Lower leg skin (tissue), 4 donors: ENCODE data around the gene SOX6. TPM values are rescaled to one million over a fixed set of nuclear protein-coding genes. Genes with fewer than 3 reads are reported as not detected.
"Not testable (repeated sequence)": the region's sequence is repeated elsewhere in the genome, so short reads cannot be mapped to it uniquely, and the experiment has no call there.

ENCODE experiments used
- DNase-seq, 2 donors: peaks; one replicate each; pipeline ENCODE4 v3.0.0-alpha.2; 2019; ENCODE audit warnings: low spot score in 2 of 2
- H3K4me3 ChIP-seq: fragments of 200-600 bp; sonication (generic); 2 replicates; pipeline ENCODE4 v1.5.1; 2017; ENCODE audit warnings: mild to moderate bottlenecking, low read depth; ENCODE audit not compliant: poor library complexity, severe bottlenecking
- CTCF ChIP-seq, 3 donors: fragments of 450-650 bp; IDR thresholded peaks; one replicate each; pipeline ENCODE4 v1.5.1; 2016; ENCODE audit warnings: antibody characterized with exemption in 3 of 3, mild to moderate bottlenecking in 3 of 3, moderate library complexity in 2 of 3
- POLR2A ChIP-seq, 2 donors: fragments of 450-650 bp; IDR thresholded peaks; one replicate each; pipeline ENCODE4 v1.6.1; 2016 to 2017; ENCODE audit warnings: antibody characterized with exemption in 2 of 2, mild to moderate bottlenecking in 1 of 2, moderate library complexity in 1 of 2
- WGBS, 2 donors: methylation state at CpG; one replicate each; pipeline ENCODE4 v1.1.5; 2018; 5-methylcytosine and 5-hydroxymethylcytosine counted together
- intact Hi-C: fragments of 100-400 bp; cut with DNase I; formaldehyde crosslinking; loops from one replicate; pipeline ENCODE4 v1.15.0; 2023; ENCODE audit warnings: low total_unique reads
- total RNA-seq, 4 donors: library from RNA; depleted of rRNA; stranded (reverse); fragments of >200 nt; gene quantifications; one replicate each; pipeline ENCODE4 v1.1.0, GENCODE V29; 2016

The SOX6 gene
- total RNA-seq, 4 donors from 2014 or later: 11.2 to 31.8 (median 11.6) TPM

- 57 to 61% methylated on average over 2 of the region's 2 CpGs for WGBS, 2 donors
- no peak for DNase-seq
- no peak overlapping the region for H3K4me3 ChIP-seq
- no peak for TF ChIP-seq POLR2A (IDR thresholded peaks at IDR 0.05)
- TF ChIP-seq CTCF (IDR thresholded peaks at IDR 0.05): no peak
- intact Hi-C loops: no loop called here
These were observed 433.2 kb downstream of the SOX6 start for GRCh38 chr11:15923183-15923582.

- WGBS, 2 donors: 92 to 93% methylated on average over 6 of the region's 6 CpGs
- H3K4me3 ChIP-seq, intact Hi-C loops: not testable (repeated sequence)
- DNase-seq: peak in 1 of 2 donors; percentile 45
These were observed 433.6 kb downstream of the SOX6 start for GRCh38 chr11:15922745-15923144.

GRCh38 chr11:15920856-15921629, 435.3 kb downstream of the SOX6 start:
- TF ChIP-seq POLR2A (IDR thresholded peaks at IDR 0.05) (no peak), CTCF (IDR thresholded peaks at IDR 0.05) (no peak)
- H3K4me3 ChIP-seq: no peak overlapping the region
- intact Hi-C loops: no loop called here
- 72% methylated on average over 6 of the region's 6 CpGs for WGBS, 2 donors
- peak in 1 of 2 donors; percentile 56 for DNase-seq

- peak in 1 of 2 donors; percentile 34 for DNase-seq
- WGBS, 2 donors: 74 to 79% methylated on average over 1 of the region's 1 CpG
- no peak overlapping the region for H3K4me3 ChIP-seq
- TF ChIP-seq CTCF (IDR thresholded peaks at IDR 0.05) (no peak), POLR2A (IDR thresholded peaks at IDR 0.05) (no peak)
- intact Hi-C loops: no loop called here
These were observed 437.7 kb downstream of the SOX6 start for GRCh38 chr11:15918674-15919073.

- 74 to 83% methylated on average over 2 of the region's 2 CpGs for WGBS, 2 donors
- peak in 1 of 2 donors; percentile 42 for DNase-seq
- intact Hi-C loops: no loop called here
- H3K4me3 ChIP-seq: no peak overlapping the region
- TF ChIP-seq POLR2A (IDR thresholded peaks at IDR 0.05) (no peak), CTCF (IDR thresholded peaks at IDR 0.05) (no peak)
These were observed 438.1 kb downstream of the SOX6 start for GRCh38 chr11:15918212-15918611.
